Stimulated activated CD8-positive, alpha-beta memory T cell treated with anti-CD3 and anti-CD28 coated beads, Interleukin-7, amount 100 ng/mL, for 24 hours (primary cell): ENCODE measurements around the gene NCAPG2.
A peak's percentile ranks its signal among the peaks of the same experiment; 100 is the strongest.

Experiments
- DNase-seq: peaks from one replicate; pipeline ENCODE4 v3.0.0-alpha.2; 2020; ENCODE audit warnings: low read depth

The NCAPG2 gene

DNA sequence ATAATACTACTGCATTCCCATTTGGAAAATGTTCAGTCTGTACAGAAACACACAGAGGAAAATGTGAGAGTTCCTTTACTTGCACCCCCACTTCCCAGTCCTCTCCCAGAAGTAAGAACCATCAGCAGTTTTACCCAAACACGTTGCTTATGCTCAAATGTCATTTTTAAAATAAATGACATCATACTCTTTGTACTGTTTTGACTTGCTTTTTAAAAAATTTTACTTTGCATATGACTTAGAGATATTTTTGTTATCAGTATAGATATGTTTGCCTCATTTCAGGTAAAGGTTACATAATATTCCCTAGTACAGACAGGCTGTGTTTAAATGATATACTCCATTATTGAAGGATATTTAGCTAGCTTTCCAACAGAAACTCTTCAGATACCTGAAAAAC, 103.5 kb downstream of the NCAPG2 start:
- no peak for DNase-seq

DNA sequence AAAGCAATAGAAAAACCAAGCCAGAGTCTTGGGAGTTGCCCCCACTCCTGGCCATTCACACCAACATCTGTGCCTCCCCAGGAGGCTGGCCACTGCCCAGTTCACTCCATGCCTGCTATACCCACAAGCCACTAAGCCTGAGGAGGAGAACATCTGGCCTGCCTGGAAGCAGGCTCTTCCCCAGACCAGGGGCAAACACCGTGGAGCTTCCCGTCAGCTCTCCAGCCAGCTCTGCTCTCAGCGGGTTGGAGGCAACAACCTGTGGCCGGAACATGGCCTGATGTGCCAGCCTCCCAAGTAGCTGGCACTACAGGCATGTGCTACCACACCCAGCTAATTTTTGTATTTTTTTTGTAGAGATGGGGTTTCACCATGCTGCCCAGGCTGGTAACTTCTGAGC, 107.9 kb downstream of the NCAPG2 start:
- no peak for DNase-seq

GRCh38 chr7:158596309-158596708, 108.3 kb downstream of the NCAPG2 start:
- DNase-seq, result no peak

- no peak for DNase-seq
Observed at GRCh38 chr7:158595068-158595467, 109.5 kb downstream of the NCAPG2 start.

DNA sequence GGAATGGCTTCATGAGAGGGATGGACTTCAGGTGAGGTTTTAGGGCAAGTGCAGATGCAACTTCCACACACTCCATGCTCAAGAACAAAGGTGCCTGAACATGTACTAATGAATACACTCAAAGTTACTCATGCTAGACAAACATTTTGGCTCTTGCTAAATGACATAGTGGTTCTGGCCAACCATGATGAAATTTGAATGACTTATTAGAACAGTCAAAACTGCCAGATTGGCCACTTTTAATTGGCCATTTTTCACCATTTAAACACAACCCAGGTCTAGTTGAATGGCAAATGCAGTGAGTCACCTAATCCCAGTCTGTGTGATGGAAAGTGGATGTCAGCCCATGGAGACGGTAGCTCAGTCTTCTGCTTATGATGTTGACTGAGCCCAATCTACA, 112.1 kb downstream of the NCAPG2 start:
- no peak for DNase-seq

DNA sequence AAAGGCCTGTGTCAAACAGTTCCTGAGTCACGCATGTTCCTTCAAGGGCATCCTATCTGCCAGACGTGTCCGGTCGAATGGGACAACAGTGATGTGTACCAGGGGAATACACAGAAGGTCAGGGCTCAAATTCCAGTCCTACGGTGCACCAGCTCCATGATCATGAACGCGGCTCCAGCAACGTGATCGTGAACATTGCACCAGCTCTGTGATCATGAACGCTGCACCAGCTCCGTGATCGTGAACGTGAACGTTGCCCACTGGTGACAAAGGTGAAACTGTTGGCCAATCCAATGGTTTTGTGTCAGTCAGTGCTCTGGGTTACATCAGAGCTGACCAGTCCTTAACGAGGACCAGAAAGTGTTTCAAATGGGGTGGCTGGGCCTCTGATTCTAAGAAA, 112.7 kb downstream of the NCAPG2 start:
- DNase-seq, result no peak

- DNase-seq, result no peak
Observed at GRCh38 chr7:158590181-158590530, 114.4 kb downstream of the NCAPG2 start.

DNA sequence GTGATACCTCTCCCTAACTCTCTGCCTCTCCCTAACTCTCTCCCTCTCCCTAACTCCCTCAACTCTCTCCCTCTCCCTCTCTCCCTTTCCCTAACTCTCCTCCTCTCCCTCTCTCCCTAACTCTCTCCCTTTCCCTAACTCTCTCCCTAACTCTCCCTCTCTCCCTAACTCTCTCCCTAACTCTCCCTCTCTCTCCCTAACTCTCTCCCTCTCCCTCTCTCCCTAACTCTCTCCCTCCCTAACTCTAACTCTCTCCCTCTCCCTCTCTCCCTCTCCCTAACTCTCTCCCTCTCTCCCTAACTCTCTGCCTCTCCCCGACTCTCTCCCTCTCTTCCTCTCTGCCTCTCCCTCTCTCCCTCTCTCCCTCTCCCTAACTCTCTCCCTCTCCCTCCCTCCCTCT, 115.0 kb downstream of the NCAPG2 start:
- DNase-seq, result no peak

DNA sequence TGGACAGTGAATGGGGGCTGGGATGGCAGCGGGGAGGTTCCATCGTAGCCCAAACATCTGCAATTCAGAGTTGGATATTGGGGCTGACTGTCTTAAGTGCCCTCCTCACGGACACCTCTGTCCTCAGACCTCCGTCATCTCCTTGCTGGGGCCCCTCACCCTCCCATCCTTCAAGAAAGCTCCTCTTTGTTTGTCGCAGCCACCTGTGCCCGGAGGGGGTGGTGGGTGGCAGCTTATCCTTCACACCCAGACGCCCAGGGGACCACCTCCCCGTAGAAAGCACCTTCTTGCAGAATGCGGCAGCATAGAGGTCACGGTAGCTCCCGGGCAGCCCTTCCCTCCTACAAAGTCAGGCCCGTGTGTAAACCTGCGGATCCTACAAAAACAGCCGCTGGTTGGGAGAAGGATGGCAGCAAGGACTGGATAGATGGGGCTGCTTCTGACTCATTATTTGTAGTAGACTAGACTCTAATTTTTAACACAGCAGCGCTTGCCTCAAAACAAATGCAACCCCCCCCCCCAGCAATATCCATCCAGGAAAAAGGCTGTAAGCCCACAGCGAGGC, 115.6 kb downstream of the NCAPG2 start:
- no peak for DNase-seq

DNA sequence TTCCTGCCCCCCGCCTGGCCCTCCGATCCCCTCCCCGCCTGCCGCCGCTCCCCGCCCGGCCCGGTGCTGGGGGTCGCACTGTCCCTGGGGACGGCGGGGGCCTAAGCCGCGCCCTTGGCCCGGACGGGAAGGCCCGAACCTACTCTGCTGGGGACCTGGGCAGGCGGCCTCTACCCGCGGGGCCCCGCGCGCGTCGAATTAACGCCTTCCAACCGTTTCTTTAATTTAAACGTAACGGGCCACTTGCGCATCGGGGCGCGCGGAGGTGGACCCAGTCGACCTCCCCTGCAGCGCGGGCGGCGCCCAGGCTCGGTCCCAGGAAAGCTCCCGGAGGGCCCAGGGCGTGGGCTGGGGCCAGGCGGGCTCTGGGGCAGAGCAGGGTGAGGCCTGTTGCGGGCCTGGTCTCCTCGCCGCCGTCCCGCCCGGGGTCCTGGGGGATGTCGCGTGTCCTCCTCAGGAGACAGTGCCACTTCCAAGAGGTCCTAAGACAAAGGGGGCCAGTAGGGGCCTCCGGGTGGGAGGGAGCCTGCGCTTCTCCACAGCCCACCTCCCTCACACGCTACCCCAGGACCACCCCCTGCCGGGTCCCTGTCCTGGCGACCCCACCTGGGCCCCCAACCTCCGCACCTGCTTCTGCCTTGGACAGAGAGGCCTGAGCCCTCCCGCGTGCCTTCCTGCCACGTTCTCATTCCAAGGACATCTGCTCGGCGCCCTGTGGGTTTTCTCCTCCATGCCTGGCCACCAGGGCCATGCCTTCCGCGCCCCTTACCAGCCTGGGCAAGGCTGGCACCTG, 116.3 kb downstream of the NCAPG2 start:
- DNase-seq, result no peak

GRCh38 chr7:158587162-158588084, 117.2 kb downstream of the NCAPG2 start, which contains the start of gene PTPRN2:
TSS of gene PTPRN2 (minus strand) at chr7:158587823.
- DNase-seq, result peak; percentile 19

DNA sequence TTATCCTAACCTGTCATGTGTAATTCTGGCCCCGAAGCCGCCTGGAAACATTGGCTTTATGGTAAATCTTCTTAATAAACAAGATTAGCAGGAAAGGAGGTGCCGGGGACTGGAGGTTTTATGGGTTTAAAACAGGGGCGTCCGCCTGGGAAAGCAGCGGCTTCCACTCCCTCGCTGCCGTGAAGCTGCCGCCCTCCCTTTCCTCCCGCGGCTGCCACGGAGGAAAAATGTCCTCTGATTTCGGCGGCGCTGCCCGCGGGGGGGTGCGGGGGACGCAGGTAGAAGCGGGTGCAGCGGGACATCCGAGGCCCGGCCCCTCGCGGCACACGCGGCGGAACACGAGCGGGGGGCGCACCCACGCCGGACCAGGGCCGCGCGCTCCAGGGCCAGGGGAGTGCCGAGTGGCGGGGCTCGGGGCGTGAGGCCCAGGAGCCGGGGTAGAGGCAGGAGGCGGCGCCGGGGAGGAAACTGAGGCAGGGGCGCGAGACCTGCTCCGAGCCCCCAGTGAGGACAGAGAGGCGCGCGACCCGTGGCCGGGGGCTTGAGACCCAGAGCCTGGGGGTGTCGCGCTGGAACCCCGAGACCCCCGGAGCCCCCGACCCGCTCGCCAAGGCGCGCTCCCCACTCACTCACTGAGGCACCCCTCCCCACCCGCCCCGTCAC, 118.0 kb downstream of the NCAPG2 start:
- DNase-seq, result no peak

GRCh38 chr7:158585721-158586498, 118.7 kb downstream of the NCAPG2 start:
- no peak for DNase-seq

GRCh38 chr7:158584407-158584806, 120.2 kb downstream of the NCAPG2 start:
- no peak for DNase-seq

DNA sequence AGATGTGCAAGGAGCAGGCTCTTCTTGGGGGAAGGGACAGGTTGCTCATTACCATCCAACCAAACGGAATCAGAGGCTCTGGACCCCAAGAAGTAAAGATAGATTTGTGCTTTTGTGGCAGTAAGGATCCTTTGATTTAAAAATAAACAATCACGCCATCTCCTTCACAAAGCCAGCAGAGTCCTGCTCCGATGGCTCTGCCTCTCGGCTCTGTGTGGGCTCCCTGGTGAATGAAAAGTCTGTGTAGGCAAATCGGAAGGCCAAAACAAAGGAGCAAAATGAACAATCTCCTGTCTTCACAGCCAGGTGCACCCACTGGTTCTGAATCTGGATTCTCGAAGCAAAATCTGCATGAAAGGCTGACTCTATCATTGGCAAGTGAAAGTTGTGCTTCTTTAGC, 120.8 kb downstream of the NCAPG2 start:
- DNase-seq, result no peak

DNA sequence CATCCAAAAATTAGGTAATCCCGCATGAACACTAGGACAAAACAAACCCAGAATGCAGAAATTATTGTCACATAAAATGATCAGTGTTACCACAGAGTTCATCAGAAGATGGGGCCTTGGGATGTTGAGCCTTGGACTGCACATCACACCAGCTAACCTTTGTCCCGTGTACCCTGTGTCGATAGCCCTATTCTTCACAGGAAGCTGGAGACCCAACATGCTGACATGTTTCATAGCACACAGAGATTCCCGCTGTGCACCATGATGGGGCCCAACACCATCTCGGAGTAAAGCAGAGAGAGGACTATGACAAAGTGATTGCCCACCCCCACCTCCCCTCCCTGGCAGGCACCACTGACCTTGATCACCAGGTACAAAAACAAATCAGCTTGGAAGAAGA, 121.5 kb downstream of the NCAPG2 start:
- no peak for DNase-seq

DNA sequence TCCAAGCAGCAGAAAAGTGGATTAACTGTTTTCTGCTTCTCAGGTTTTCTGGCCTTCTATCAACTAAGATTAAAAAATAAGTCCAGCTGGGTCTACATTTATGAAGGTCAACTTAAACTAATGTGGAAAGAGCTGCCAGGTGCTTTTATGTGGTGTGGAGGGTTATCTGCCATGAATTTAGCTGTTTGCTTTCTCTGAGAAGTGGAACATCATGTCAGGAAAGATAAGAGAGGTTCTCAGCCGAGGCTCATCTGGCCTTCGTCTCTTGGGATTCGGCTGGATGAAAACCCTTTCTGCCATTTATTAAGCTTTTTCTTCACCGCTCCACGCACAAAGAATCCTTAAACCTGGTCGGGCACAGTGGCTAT, 122.5 kb downstream of the NCAPG2 start:
- no peak for DNase-seq

DNA sequence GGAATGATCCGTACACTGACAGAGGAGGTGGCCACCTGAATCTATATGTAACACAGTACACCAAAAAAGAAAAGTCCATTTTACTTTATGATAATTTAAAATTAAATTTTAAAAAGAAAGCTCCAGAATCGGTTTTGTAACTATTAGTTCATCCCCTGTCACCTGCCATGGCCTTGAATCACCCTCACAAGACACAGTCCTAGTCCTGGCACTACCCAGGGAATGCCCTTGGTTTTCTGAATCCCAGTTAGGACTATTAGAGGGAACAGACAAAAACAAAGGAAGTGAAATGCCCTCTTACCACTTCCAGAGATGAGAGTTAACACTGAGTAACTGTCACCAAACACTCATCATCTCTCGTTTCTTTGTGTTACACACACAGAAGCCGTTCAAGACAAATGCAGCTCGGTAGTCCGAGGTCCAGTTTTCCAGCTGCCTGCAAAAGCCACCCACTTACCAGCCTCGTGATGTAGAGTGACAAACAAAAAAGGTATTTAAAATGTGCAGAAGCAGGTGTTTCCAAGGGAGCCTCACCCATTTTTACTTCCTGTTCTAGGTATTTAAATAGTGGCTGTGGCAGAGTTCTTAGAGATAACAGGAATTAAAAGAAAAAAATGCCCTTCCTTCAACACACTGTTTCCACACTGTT, 123.0 kb downstream of the NCAPG2 start:
- DNase-seq, result no peak
